GM23248 (cell line): ENCODE measurements around the gene ST6GALNAC3.
"Not testable (repeated sequence)": the region's sequence is repeated elsewhere in the genome, so short reads cannot be mapped to it uniquely, and the experiment has no call there.

ENCODE experiments used
- EZH2 ChIP-seq: fragments of 200-600 bp; sonication (generic); IDR thresholded peaks from 2 replicates; pipeline ENCODE4 v1.6.1; 2018; ENCODE audit warnings: antibody characterized with exemption, mild to moderate bottlenecking; ENCODE audit not compliant: insufficient read depth, poor library complexity, severe bottlenecking
- EZH2phosphoT487 ChIP-seq: fragments of 200-600 bp; sonication (generic); IDR thresholded peaks from 2 replicates; pipeline ENCODE4 v1.6.1; 2018; ENCODE audit warnings: antibody characterized with exemption, moderate library complexity, mild to moderate bottlenecking, low read depth; ENCODE audit not compliant: insufficient read depth

DNA sequence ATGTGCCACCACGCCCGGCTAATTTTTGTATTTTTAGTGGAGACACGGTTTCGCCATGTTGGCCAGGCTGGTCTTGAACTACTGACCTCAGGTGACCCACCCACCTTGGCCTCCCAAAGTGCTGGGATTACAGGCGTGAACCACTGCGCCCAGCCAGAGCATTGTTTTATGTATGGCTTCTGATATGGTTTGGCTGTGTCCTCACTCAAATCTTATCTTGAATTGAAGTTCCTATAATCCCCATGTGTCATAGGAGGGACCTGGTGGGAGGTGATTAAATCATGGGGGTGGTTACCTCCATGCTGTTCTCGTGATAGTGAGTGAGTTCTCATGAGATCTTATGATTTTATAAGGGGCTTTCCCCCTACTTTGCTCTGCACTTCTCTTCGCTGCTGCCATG lies 22.5 kb downstream of the ST6GALNAC3 start:
- TF ChIP-seq EZH2, EZH2phosphoT487: not testable (repeated sequence)
